OCI-LY3 (cell line): ENCODE measurements around the gene HAND1.

ENCODE experiments used
- H2AFZ ChIP-seq: fragments of 200-600, 300-600 bp; shearing (Covaris generic); 2 replicates; pipeline ENCODE4 v1.6.0; 2014; ENCODE audit warnings: antibody characterized with exemption, low read depth, low read length
- H3K27ac ChIP-seq: fragments of 200-600, 300-600 bp; sonication (generic); 2 replicates; pipeline ENCODE4 v1.5.1; 2014; ENCODE audit warnings: mild to moderate bottlenecking, low read length, moderate library complexity, mixed read lengths
- H3K27me3 ChIP-seq: fragments of 200-600, 300-600 bp; sonication (generic); 2 replicates; pipeline ENCODE4 v1.6.1; 2014; ENCODE audit warnings: low read depth, low read length, mixed read lengths
- H3K36me3 ChIP-seq: fragments of 200-600, 300-600 bp; sonication (generic); replicated peaks from 2 replicates; pipeline ENCODE3; 2014; ENCODE audit warnings: low read depth, low read length, mixed read lengths
- H3K4me1 ChIP-seq: fragments of 300-600, 200-600 bp; sonication (generic); 2 replicates; pipeline ENCODE4 v1.6.1; 2014; ENCODE audit warnings: low read length, mixed read lengths
- H3K4me2 ChIP-seq: fragments of 200-600, 300-600 bp; sonication (generic); 2 replicates; pipeline ENCODE4 v1.6.1; 2014; ENCODE audit warnings: low read length, mixed read lengths
- H3K4me3 ChIP-seq: fragments of 300-600, 200-600 bp; sonication (generic); 2 replicates; pipeline ENCODE4 v1.5.1; 2014; ENCODE audit warnings: antibody characterized with exemption, mild to moderate bottlenecking, low read length, moderate library complexity
- H3K79me2 ChIP-seq: fragments of 300-600, 200-600 bp; shearing (Covaris generic); 2 replicates; pipeline ENCODE4 v1.6.1; 2014; ENCODE audit warnings: mild to moderate bottlenecking, low read length, mixed read lengths
- H3K9ac ChIP-seq: fragments of 300-600, 200-600 bp; shearing (Covaris generic); 2 replicates; pipeline ENCODE4 v1.6.0; 2014; ENCODE audit warnings: mild to moderate bottlenecking, low read length, moderate library complexity
- H3K9me3 ChIP-seq: fragments of 200-600, 300-600 bp; shearing (Covaris generic); 2 replicates; pipeline ENCODE4 v1.6.1; 2014; ENCODE audit warnings: low read length, mixed read lengths; ENCODE audit not compliant: insufficient read depth
- H4K20me1 ChIP-seq: fragments of 200-600, 300-600 bp; sonication (generic); 2 replicates; pipeline ENCODE4 v1.6.1; 2016; ENCODE audit warnings: low read length, mixed read lengths; ENCODE audit not compliant: insufficient read depth
- EZH2phosphoT487 ChIP-seq: fragments of 200-600 bp; shearing (Covaris generic); IDR thresholded peaks from 2 replicates; pipeline ENCODE4 v1.6.1; 2018; ENCODE audit warnings: antibody characterized with exemption, mixed run types, low read depth
- TF ChIP-seq, protein P1 (sequence below): fragments of 200-600, 300-600 bp; sonication (generic); IDR thresholded peaks from 2 replicates; pipeline ENCODE4 v1.5.1; 2014; ENCODE audit warnings: antibody characterized with exemption, low read length, low read depth

The HAND1 gene

DNA sequence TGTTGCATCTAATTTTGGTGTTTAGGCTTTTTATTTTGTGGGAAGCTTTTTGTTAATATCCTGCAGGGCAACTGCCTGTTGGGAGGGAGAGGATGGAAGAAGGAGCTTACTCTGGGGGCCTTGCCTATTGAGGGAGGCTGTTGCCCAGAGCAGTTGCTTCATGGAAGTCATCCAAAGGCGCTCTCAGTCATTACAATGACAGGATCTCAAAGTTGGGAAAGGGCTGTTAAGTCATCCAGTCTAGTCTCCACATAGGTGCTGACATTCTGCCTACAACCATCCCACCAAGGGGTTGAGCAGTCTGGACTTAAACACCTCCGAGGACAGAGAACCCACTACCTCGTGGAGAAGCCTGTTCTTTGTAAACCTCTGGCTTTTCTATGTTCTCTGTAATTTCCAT is 19.0 kb downstream of the HAND1 start:
- no peak overlapping the region for H3K4me3 ChIP-seq
- no peak overlapping the region for H3K4me2 ChIP-seq
- no peak overlapping the region for H2AFZ ChIP-seq
- H3K4me1 ChIP-seq = no peaks in the 10 kb centered on the region; the same call in 1 of the 2 replicates
- H4K20me1 ChIP-seq = no peaks in the 10 kb centered on the region
- no peaks in the 10 kb centered on the region for H3K79me2 ChIP-seq
- TF ChIP-seq, protein P1, sequence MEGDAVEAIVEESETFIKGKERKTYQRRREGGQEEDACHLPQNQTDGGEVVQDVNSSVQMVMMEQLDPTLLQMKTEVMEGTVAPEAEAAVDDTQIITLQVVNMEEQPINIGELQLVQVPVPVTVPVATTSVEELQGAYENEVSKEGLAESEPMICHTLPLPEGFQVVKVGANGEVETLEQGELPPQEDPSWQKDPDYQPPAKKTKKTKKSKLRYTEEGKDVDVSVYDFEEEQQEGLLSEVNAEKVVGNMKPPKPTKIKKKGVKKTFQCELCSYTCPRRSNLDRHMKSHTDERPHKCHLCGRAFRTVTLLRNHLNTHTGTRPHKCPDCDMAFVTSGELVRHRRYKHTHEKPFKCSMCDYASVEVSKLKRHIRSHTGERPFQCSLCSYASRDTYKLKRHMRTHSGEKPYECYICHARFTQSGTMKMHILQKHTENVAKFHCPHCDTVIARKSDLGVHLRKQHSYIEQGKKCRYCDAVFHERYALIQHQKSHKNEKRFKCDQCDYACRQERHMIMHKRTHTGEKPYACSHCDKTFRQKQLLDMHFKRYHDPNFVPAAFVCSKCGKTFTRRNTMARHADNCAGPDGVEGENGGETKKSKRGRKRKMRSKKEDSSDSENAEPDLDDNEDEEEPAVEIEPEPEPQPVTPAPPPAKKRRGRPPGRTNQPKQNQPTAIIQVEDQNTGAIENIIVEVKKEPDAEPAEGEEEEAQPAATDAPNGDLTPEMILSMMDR = no peak
- TF ChIP-seq EZH2phosphoT487 = no peak
- H3K36me3 ChIP-seq = peaks cover 8% of the 10 kb centered on the region
- no peak overlapping the region for H3K9ac ChIP-seq
- no peak overlapping the region for H3K27ac ChIP-seq
- no peaks in the 10 kb centered on the region for H3K9me3 ChIP-seq
- no peaks in the 10 kb centered on the region for H3K27me3 ChIP-seq

DNA sequence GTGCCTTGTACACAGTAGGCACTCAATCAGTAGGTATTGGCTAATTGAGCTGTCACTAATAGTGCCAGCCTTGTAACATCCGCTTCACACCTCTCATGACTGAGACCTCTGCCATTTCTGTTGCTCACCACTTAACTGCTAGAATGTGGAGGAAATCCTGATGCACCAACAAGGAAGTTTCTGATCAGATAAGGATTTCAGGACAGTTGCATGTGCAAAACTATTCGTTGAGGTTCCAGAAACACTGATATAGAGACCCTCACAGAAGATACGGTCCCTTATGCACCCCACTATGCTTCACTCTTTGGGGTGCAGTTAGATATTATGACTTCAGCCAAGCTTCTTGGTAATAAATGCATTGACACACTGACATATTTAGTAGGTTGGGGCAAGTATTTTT is 21.5 kb downstream of the HAND1 start:
- no peaks in the 10 kb centered on the region for H3K79me2 ChIP-seq
- H4K20me1 ChIP-seq = no peaks in the 10 kb centered on the region
- H3K4me2 ChIP-seq = no peak overlapping the region
- TF ChIP-seq EZH2phosphoT487 = no peak
- TF ChIP-seq, protein P1 = no peak
- H3K9ac ChIP-seq = no peak overlapping the region
- no peaks in the 10 kb centered on the region for H3K9me3 ChIP-seq
- H3K27me3 ChIP-seq = no peaks in the 10 kb centered on the region
- no peak overlapping the region for H3K27ac ChIP-seq
- peaks cover 4% of the 10 kb centered on the region; the same call in 1 of the 2 replicates for H3K4me1 ChIP-seq
- H3K4me3 ChIP-seq = no peak overlapping the region
- peaks cover 10% of the 10 kb centered on the region for H3K36me3 ChIP-seq
- no peak overlapping the region for H2AFZ ChIP-seq

DNA sequence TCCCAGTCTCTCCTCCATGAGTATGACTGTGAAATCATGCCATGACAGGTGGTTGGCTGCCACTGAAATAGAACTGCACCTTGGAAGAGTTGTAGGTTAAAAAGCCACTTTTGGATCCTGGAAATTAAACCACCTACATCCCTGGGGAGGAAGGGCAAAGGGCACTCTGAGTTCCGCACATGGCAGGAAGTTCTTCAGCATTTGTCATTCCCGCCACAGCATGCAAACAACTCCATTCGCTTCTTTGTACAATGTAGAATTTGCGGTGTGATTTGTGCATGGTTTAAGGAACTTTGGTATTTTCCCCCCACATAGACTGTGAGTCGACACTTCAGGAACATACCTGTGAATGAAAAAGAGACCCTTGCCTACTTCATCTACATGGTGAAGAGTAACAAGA is 22.4 kb downstream of the HAND1 start:
- H3K27me3 ChIP-seq = no peaks in the 10 kb centered on the region
- no peaks in the 10 kb centered on the region for H4K20me1 ChIP-seq
- H3K27ac ChIP-seq = no peak overlapping the region
- H2AFZ ChIP-seq = no peak overlapping the region
- no peak overlapping the region for H3K4me3 ChIP-seq
- no peak for TF ChIP-seq EZH2phosphoT487
- TF ChIP-seq, protein P1 = no peak
- no peak overlapping the region for H3K4me2 ChIP-seq
- H3K9me3 ChIP-seq = no peaks in the 10 kb centered on the region
- no peak overlapping the region for H3K9ac ChIP-seq
- H3K79me2 ChIP-seq = no peaks in the 10 kb centered on the region
- H3K36me3 ChIP-seq = peaks cover 14% of the 10 kb centered on the region
- H3K4me1 ChIP-seq = peaks cover 4% of the 10 kb centered on the region; the same call in 1 of the 2 replicates

DNA sequence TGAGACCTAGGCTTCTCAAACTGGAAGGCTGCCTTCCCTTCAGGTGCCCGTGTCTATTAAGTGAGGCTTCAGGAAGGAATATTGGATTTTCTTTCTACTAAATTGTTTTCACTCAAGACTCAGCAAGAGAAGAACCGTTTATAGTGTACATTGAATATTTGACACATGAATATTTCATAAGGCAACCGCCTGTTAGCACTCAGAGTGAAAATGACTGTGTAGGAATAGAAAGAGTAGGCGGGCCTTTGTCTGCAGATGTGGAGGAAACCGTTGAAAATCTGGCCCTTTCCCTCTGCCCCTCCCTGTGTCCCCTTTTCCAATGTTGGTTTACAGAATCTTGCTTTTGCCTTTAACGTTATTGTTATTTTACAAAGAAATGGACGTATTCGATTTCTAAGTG is 26.1 kb downstream of the HAND1 start:
- no peak for TF ChIP-seq EZH2phosphoT487
- TF ChIP-seq, protein P1 = no peak
- H3K4me1 ChIP-seq = peaks cover 11% of the 10 kb centered on the region; the same call in 1 of the 2 replicates
- H3K9me3 ChIP-seq = no peaks in the 10 kb centered on the region
- no peaks in the 10 kb centered on the region for H3K27me3 ChIP-seq
- no peak overlapping the region for H3K9ac ChIP-seq
- H3K27ac ChIP-seq = no peak overlapping the region
- H2AFZ ChIP-seq = no peak overlapping the region
- H4K20me1 ChIP-seq = peaks cover 12% of the 10 kb centered on the region
- peaks cover 19% of the 10 kb centered on the region for H3K79me2 ChIP-seq
- H3K4me3 ChIP-seq = no peak overlapping the region
- no peak overlapping the region for H3K4me2 ChIP-seq
- H3K36me3 ChIP-seq = peaks cover 9% of the 10 kb centered on the region
